NCI-H187 treated with DMSO at 0.1 percent for 48 hours (cell line): ENCODE results near the gene ADAR.

Experiments
- DNase-seq: peaks from one replicate; lab custom pipeline; 2025; lab: John Stamatoyannopoulos, UW

The ADAR gene

GRCh38 chr1:154557939-154558719 is 49.9 kb downstream of the ADAR start, which contains the start of gene UBE2Q1:
Gene UBE2Q1 (minus strand): TSS chr1:154558662. CDS start chr1:154558553, 109 bp downstream.
- no peak for DNase-seq

DNA sequence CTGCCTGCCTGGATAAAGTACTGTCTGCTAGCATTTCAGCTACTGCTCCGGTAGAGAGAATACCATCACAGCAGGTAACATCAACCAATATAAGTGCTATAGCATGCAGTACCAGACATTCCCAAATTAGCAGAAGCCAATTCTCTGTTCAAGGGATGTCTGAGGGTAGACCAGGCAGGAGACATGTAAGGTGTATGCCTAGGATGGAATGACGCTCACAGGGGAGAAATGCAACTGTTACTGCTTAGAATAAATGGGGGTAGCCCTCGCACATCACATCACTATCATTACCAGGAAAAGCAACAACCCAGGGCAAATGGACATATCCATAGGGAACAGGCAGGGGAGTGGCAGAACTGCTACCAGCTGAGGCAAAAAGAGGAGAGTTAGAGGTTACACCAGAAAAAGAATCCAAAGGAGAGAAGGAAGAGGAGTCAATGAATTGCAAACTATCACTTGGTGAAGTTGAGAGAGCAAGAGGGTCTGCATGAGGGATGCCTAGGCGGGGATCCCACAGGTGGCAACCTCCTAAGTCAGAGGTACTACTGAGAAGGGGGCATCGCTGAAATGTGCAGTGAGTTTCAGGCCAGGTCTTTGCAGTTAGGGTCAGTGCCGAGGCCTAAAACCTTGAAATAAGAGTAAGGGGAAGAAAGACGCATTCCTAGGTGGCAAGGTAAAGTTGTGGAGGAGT is 50.6 kb downstream of the ADAR start:
- no peak for DNase-seq

DNA sequence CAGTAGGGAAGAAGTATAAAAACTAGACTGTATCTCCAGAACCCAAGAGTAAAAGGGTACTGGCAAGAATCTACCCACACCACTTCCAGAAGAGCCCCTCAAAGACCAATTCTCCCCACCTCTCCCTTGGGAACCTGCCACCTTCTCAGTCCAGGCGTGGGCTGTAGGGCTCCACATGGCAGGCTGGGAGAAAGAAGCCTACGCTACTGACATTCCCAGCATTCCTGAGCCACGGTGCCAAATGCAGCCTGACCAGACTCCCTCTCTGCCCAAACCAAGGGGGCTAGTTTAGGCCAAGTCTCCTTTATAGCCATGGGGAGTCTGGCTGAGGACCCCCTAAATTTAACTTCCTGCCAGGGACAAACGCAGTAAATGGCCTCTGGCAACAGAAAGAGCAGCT is 51.6 kb downstream of the ADAR start:
- DNase-seq = no peak

- no peak for DNase-seq
These were observed 54.6 kb downstream of the ADAR start for GRCh38 chr1:154553056-154554030.

GRCh38 chr1:154552036-154552435 is 56.0 kb downstream of the ADAR start:
- DNase-seq = no peak

GRCh38 chr1:154551474-154551873 is 56.5 kb downstream of the ADAR start:
- no peak for DNase-seq

- DNase-seq = no peak
These were observed 57.3 kb downstream of the ADAR start for GRCh38 chr1:154550657-154551056.

- DNase-seq = no peak
These were observed 57.9 kb downstream of the ADAR start for GRCh38 chr1:154550070-154550469.

DNA sequence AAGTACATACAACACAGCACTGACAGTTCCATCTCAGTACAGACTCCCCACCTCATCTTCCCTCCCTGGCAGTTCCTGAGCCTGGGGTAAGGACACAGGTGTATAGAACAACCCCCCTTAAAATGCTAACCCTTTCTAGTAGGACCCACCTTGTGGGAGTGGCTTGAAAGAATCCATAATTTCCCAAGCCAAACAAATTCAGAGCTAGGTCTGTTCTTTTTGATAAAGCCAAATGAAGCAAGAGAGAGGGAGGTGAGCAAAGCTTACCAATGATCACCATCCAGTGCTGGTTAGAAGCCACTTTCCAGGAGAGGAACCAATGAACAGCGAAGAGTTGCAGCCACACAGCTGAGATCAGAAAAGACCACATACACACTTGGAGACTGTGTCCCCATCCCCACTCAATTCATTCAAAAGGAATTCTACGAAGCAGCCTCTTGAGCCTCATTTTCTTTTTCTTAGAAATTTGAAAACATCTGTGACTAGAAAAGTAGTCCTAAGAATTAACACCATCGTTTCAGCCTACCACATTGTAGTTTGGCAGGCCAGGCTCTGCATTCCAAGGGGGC is 58.7 kb downstream of the ADAR start:
- no peak for DNase-seq

DNA sequence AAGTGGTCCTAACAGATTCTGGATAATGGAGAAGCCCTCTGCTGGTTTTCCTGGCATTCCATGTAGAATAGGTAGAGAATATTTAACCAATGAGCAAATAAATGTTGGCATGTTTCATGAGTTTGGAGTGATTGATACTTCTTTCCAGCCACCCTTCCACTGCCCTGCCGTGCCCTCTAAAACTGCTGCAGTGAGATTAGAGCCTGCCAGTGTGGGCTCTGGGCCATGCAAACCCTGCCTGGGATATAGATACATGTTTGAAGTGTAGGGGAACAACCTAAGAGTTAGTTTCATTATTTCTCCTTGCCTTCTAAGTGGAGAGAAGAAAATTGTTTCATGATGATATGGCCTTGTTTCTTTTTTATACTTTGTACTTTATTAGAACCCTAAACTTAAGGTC is 60.0 kb downstream of the ADAR start:
- DNase-seq = no peak

GRCh38 chr1:154547105-154547732 is 60.8 kb downstream of the ADAR start:
- DNase-seq = no peak

DNA sequence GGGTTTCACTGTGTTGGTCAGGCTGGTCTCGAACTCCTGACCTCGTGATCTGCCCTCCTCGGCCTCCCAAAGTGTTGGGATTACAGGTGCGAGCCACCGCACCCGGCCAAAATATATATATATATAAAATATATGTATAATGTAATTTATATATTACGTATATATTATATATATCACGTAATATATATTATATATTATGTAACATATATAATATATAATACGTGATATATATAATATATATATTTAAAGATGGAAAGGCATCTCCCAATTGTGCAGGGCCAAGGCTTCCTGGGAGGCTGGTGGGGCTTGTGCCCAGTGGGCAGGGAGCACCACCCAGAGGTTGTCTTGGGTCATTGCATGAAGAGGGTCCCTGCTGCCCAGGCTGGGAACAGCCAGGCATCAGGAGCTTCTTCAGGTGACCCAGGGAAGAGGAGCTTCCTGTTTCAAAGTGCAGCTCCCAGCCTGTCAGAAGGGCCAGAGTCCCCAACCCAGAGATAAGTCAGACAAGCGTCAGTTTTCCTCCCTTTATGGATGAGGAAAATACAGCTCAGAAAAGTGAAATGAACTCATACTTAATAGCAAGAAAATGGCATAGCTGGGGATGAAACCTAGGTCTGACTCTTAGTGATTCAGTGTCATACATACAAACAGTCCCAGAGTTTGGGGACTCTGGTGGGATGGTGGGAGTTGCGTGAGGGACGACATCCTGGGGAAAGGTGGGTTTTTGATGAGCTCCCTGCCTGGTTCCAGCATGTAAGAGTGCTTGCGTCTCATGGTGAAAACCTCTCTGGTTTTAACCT is 61.5 kb downstream of the ADAR start:
- no peak for DNase-seq

- DNase-seq = no peak
These were observed 66.8 kb downstream of the ADAR start for GRCh38 chr1:154541231-154541630.

GRCh38 chr1:154539486-154540483 is 68.2 kb downstream of the ADAR start:
- DNase-seq = no peak

DNA sequence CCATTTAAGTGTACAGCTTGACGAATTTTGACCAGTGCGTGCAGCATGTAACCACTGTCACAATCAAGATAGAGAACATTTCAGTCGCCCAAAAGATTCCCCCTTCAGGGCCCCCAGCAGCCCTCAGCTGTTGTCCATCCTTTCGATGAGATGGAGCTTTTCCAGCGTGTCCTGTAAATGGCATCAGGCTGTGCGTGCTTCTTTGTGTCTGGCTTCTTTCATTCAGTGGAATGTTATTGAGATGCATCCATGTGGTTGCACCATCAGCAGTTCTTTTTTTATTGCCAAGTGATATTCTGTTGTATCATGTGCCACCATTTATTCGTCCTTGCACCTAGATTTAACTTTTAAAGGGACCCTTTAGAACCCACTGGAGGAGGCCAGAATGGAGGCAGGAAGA is 71.4 kb downstream of the ADAR start:
- DNase-seq = no peak

GRCh38 chr1:154533952-154534844 is 73.8 kb downstream of the ADAR start:
- DNase-seq = peak; percentile 46
